OCI-LY7 (cell line): ENCODE data around the gene CENPX. TPM values are rescaled to one million over a fixed set of nuclear protein-coding genes. Genes with fewer than 3 reads are reported as not detected.

Experiments used
- BruUV-seq: library from RNA; stranded (reverse); fragments of 400-500 nt; replicated peaks from 2 replicates; lab custom pipeline; 2021; lab: Mats Ljungman, UMichigan
- CTCF ChIA-PET: fragments of 300-600 bp; sonication (Branson Sonifier 250); formaldehyde crosslinking; loops from one replicate; lab custom pipeline; 2022; ENCODE audit warnings: antibody characterized with exemption; ENCODE audit not compliant: unreplicated experiment; lab: Charles Lee
- POLR2A ChIA-PET: fragments of 300-600 bp; sonication (Branson Sonifier 250); formaldehyde crosslinking; loops from one replicate; lab custom pipeline; 2022; ENCODE audit warnings: antibody characterized with exemption; lab: Charles Lee
- DNase-seq: peaks from one replicate; pipeline ENCODE4 v3.0.0-alpha.2; 2015; ENCODE audit warnings: low spot score
- H2AFZ ChIP-seq: fragments of 200-600 bp; sonication (generic), shearing (Covaris generic); 2 replicates; pipeline ENCODE4 v1.6.1; 2014; ENCODE audit warnings: mild to moderate bottlenecking, antibody characterized with exemption, low read length, moderate library complexity
- H3K27ac ChIP-seq: fragments of 200-600 bp; sonication (generic); 2 replicates; pipeline ENCODE4 v1.5.1; 2014; ENCODE audit warnings: mixed run types, low read depth, mild to moderate bottlenecking, moderate library complexity, low read length, inconsistent platforms; ENCODE audit not compliant: poor library complexity, severe bottlenecking
- H3K36me3 ChIP-seq: fragments of 200-600 bp; sonication (generic); 2 replicates; pipeline ENCODE4 v1.6.1; 2014; ENCODE audit warnings: mild to moderate bottlenecking, antibody characterized with exemption, low read length, moderate library complexity, mixed read lengths; ENCODE audit not compliant: insufficient read depth
- H3K4me1 ChIP-seq: fragments of 200-600 bp; sonication (generic); 2 replicates; pipeline ENCODE4 v1.5.1; 2014; ENCODE audit warnings: mild to moderate bottlenecking, low read length; ENCODE audit not compliant: insufficient read depth, poor library complexity, severe bottlenecking
- H3K4me2 ChIP-seq: fragments of 200-600 bp; sonication (generic); 2 replicates; pipeline ENCODE4 v1.6.1; 2014; ENCODE audit warnings: mild to moderate bottlenecking, low read length
- H3K4me3 ChIP-seq: fragments of 200-600 bp; sonication (generic); 2 replicates; pipeline ENCODE4 v1.5.1; 2014; ENCODE audit warnings: mild to moderate bottlenecking, low read depth, low read length; ENCODE audit not compliant: poor library complexity, severe bottlenecking
- H3K79me2 ChIP-seq: fragments of 200-600 bp; sonication (generic); 2 replicates; pipeline ENCODE4 v1.6.1; 2016; ENCODE audit warnings: low read depth, mild to moderate bottlenecking, low read length, moderate library complexity, mixed read lengths; ENCODE audit not compliant: insufficient read depth
- H3K9me2 ChIP-seq: fragments of 200-600 bp; sonication (generic); 2 replicates; pipeline ENCODE4 v1.6.1; 2016; ENCODE audit warnings: mild to moderate bottlenecking, low read length, mixed read lengths; ENCODE audit not compliant: insufficient read depth
- H3K9me3 ChIP-seq: fragments of 200-600 bp; sonication (generic); 2 replicates; pipeline ENCODE4 v1.6.1; 2014; ENCODE audit warnings: mild to moderate bottlenecking, mixed run types, low read length, mixed read lengths
- H4K20me1 ChIP-seq: fragments of 200-600 bp; sonication (generic); 2 replicates; pipeline ENCODE4 v1.6.1; 2014; ENCODE audit warnings: mild to moderate bottlenecking, antibody characterized with exemption, low read length, moderate library complexity, mixed read lengths; ENCODE audit not compliant: insufficient read depth
- CTCF ChIP-seq: fragments of 200-600 bp; sonication (generic); conservative IDR thresholded peaks from 2 replicates; pipeline ENCODE4 v1.5.1; 2014; ENCODE audit warnings: mild to moderate bottlenecking, antibody characterized with exemption, low read length, moderate library complexity, mixed read lengths
- EZH2phosphoT487 ChIP-seq: fragments of 200-600 bp; sonication (generic); IDR thresholded peaks from 2 replicates; pipeline ENCODE4 v1.6.1; 2018; ENCODE audit warnings: low read depth, borderline replicate concordance, mild to moderate bottlenecking, mixed run types, antibody characterized with exemption, low read length, moderate library complexity, mixed read lengths
- intact Hi-C: fragments of 100-400 bp; cut with micrococcal nuclease; formaldehyde crosslinking; loops from one replicate; pipeline ENCODE4 v1.10.0; 2022; ENCODE audit not compliant: unreplicated experiment
- total RNA-seq, 2 experiments: library from RNA; depleted of rRNA in 1 of 2; stranded (reverse); fragments of >200 nt in 1 of 2; shearing (Covaris generic) in 1 of 2; gene quantifications; 2 replicates each; pipeline ENCODE4 v1.2.3, GENCODE V29; 2014 to 2022

The CENPX gene
- total RNA-seq, 2 experiments from 2014 or later, result 130 to 251 TPM

DNA sequence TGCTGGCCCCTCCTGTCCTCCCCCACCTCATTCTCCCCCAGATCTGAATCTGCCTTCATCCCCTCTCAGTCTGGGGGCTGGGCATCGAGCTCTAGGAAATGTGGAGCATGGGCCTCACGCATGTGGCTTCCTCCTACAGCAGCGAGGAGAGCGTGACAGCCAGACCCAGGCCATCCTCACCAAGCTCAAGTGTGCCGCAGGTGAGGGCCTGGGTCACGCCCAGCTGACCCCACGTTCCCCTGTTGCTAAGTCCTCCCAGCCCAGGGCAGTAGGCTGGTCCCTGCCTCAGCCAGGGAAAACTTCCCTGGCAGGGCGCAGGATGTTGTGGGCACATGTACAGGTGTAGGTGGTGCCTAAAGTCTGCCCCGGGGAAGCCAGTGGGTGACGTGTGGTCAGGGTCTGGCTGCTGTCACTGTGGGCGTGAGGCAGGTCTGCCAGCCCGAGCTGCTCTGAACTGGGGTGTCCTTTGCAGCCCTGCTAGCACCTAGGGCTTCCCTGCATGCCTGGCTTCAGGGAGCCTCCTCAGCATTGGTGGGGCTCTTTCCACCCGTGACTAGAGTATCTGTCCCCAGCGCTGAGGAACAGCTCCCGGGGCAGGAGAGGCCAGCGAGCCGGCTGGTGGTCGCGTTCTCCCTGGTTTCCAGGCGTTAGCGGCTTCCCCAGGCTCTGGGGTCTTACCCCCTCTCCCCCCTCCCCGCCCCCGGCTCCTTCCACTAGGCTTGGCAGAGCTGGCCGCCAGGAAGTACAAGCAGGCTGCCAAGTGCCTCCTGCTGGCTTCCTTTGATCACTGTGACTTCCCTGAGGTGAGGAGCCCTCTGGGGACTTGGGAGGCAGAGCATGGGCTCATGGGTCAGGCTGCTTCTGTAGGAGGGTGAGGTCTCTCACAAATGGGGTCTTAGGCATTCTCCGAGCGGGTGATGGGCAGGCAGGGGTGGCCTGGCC is 32.6 kb upstream of the CENPX start:
- TF ChIP-seq CTCF (no peak), EZH2phosphoT487 (no peak)

DNA sequence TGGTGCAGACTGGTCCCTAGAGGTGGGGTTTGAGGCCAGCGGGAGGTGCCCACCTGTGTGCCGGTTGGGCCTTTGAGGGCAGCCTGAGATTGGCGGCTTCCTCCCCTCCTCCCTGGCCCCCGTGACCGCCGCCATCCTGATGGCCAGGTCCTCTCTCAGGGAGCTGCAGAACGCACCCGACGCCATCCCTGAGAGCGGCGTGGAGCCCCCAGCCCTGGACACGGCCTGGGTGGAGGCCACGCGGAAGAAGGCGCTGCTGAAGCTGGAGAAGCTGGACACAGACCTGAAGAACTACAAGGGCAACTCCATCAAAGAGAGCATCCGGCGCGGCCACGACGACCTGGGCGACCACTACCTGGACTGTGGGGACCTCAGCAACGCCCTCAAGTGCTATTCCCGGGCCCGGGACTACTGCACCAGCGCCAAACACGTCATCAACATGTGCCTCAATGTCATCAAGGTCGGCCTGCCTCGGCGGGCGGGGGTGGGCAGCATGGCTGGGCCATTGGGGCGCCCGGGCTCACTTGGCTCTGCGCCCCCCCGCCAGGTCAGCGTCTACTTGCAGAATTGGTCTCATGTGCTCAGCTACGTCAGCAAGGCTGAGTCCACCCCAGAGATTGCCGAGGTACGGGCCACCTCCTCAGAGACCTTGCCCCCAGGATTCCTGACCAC is 31.8 kb upstream of the CENPX start:
- ChIA-PET CTCF (no interaction called here), POLR2A (interaction anchor here (0.6 to 0.9 kb wide), 2 partner anchors 17 to 400 kb away, joined by 3 to 4 read pairs; partner anchors contain the start of gene DCXR)
- BruUV-seq, result no TSS peak
- Histone ChIP-seq H3K79me2 (peaks cover 8% of the 10 kb centered on the region; the same call in 1 of the 2 replicates), H3K4me1 (peaks cover 21% of the 10 kb centered on the region), H3K9me3 (no peaks in the 10 kb centered on the region), H3K36me3 (peaks cover 62% of the 10 kb centered on the region), H3K9me2 (no peaks in the 10 kb centered on the region), H3K4me2 (no peak overlapping the region), H4K20me1 (no peaks in the 10 kb centered on the region), H2AFZ (no peak overlapping the region), H3K4me3 (no peak overlapping the region), H3K27ac (no peak overlapping the region)
- TF ChIP-seq EZH2phosphoT487 (no peak), CTCF (no peak)
- DNase-seq, result no peak
- intact Hi-C loops, result no loop called here

More for the DNA sequence above, 32.6 kb upstream of the CENPX start:
- Histone ChIP-seq H3K4me1 (peaks cover 17% of the 10 kb centered on the region), H3K4me2 (no peak overlapping the region), H2AFZ (no peak overlapping the region), H3K9me2 (no peaks in the 10 kb centered on the region), H3K79me2 (peaks cover 8% of the 10 kb centered on the region; the same call in 1 of the 2 replicates), H3K9me3 (no peaks in the 10 kb centered on the region), H3K36me3 (peaks cover 70% of the 10 kb centered on the region), H3K4me3 (no peak overlapping the region), H3K27ac (no peak overlapping the region), H4K20me1 (no peaks in the 10 kb centered on the region)
- DNase-seq, result no peak
- POLR2A ChIA-PET, result no interaction called here
- BruUV-seq, result no TSS peak
- CTCF ChIA-PET, result no interaction called here
- intact Hi-C loops, result no loop called here
